Gastroesophageal sphincter (tissue), 3 donors: ENCODE results near the gene NUBPL.

ENCODE experiments used
- POLR2A ChIP-seq, 2 donors: fragments of 450-650 bp; IDR thresholded peaks; one replicate each; pipeline ENCODE4 v1.6.1; 2017; ENCODE audit warnings: antibody characterized with exemption in 2 of 2, mild to moderate bottlenecking in 2 of 2, moderate library complexity in 1 of 2
- POLR2AphosphoS5 ChIP-seq: sonication (generic); formaldehyde crosslinking; IDR thresholded peaks from one replicate; pipeline ENCODE4 v1.6.1; 2017; ENCODE audit warnings: antibody characterized with exemption
- TF ChIP-seq, protein P1 (sequence below), 4 experiments: fragments of 200-600 bp in 2 of 4; fragments of 450-650 bp in 2 of 4; sonication (generic) in 1 of 4; IDR thresholded peaks; one replicate each; pipeline ENCODE4 v1.5.1; 2017 to 2019; ENCODE audit warnings: antibody characterized with exemption in 4 of 4, mild to moderate bottlenecking in 2 of 4, moderate library complexity in 2 of 4

DNA sequence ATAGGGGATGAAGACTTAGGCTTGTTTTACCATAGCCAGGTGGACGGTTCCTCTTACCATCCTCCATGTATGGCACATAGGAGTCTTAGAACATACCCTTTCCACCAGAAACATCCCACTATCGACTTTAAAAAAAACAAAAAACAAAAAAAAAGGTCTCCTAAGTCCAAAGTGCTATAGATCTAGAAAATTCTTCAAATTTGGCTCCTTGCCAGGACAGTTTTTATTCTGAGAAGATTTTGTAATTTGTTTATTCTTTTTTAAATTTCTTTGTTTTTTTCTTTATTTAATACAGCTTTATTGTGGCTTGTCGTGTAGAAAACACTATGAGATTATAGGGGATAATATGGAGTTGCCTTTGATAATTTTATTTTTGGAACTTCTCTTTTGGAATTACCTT lies 197.7 kb downstream of the NUBPL start:
- TF ChIP-seq, protein P1, sequence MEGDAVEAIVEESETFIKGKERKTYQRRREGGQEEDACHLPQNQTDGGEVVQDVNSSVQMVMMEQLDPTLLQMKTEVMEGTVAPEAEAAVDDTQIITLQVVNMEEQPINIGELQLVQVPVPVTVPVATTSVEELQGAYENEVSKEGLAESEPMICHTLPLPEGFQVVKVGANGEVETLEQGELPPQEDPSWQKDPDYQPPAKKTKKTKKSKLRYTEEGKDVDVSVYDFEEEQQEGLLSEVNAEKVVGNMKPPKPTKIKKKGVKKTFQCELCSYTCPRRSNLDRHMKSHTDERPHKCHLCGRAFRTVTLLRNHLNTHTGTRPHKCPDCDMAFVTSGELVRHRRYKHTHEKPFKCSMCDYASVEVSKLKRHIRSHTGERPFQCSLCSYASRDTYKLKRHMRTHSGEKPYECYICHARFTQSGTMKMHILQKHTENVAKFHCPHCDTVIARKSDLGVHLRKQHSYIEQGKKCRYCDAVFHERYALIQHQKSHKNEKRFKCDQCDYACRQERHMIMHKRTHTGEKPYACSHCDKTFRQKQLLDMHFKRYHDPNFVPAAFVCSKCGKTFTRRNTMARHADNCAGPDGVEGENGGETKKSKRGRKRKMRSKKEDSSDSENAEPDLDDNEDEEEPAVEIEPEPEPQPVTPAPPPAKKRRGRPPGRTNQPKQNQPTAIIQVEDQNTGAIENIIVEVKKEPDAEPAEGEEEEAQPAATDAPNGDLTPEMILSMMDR (IDR thresholded peaks at IDR 0.05) = no peak
- TF ChIP-seq POLR2AphosphoS5 (no peak), POLR2A (IDR thresholded peaks at IDR 0.05) (no peak)
